GM18502 (cell line): ENCODE measurements around the gene CRACDL.

ENCODE experiments used
- ATAC-seq: cut with Tn5 transposase; IDR thresholded peaks from one replicate; pipeline ENCODE4 v1.9.1; 2021; ENCODE audit warnings: mild to moderate bottlenecking; ENCODE audit not compliant: unreplicated experiment, poor library complexity

The CRACDL gene

GRCh38 chr2:98928242-98928641 is 7.8 kb downstream of the CRACDL start:
- ATAC-seq = no peak

GRCh38 chr2:98927027-98927426 is 9.0 kb downstream of the CRACDL start:
- ATAC-seq = no peak

GRCh38 chr2:98926601-98927000 is 9.4 kb downstream of the CRACDL start:
- ATAC-seq = no peak

- no peak for ATAC-seq
These were observed 11.1 kb downstream of the CRACDL start for GRCh38 chr2:98924910-98925309.

GRCh38 chr2:98924038-98924830 is 11.8 kb downstream of the CRACDL start:
- ATAC-seq = no peak

GRCh38 chr2:98923244-98923940 is 12.6 kb downstream of the CRACDL start:
- ATAC-seq = no peak

GRCh38 chr2:98921062-98921461 is 15.0 kb downstream of the CRACDL start:
- no peak for ATAC-seq

GRCh38 chr2:98917031-98917471 is 19.0 kb downstream of the CRACDL start:
- ATAC-seq = no peak

- ATAC-seq = no peak
These were observed 20.2 kb downstream of the CRACDL start for GRCh38 chr2:98915751-98916358.

- no peak for ATAC-seq
These were observed 21.1 kb downstream of the CRACDL start for GRCh38 chr2:98914713-98915580.

GRCh38 chr2:98913916-98914712 is 21.9 kb downstream of the CRACDL start:
- no peak for ATAC-seq

- ATAC-seq = no peak
These were observed 22.8 kb downstream of the CRACDL start for GRCh38 chr2:98912957-98913915.

- ATAC-seq = no peak
These were observed 23.7 kb downstream of the CRACDL start for GRCh38 chr2:98912221-98912851.

GRCh38 chr2:98911376-98912154 is 24.5 kb downstream of the CRACDL start:
- ATAC-seq = no peak

GRCh38 chr2:98911126-98911375 is 25.0 kb downstream of the CRACDL start:
- ATAC-seq = no peak

- no peak for ATAC-seq
These were observed 25.5 kb downstream of the CRACDL start for GRCh38 chr2:98910349-98911125.
